K562 (cell line): Measurements from ENCODE around the gene MYO1F. TPM values are rescaled to one million over a fixed set of nuclear protein-coding genes. Genes with fewer than 3 reads are reported as not detected.
A peak's percentile ranks its signal among the peaks of the same experiment; 100 is the strongest.

ENCODE experiments used
- ARHGAP35 ChIP-seq: fragments of 450-650 bp; IDR thresholded peaks from 2 replicates; pipeline ENCODE4 v1.6.1; 2018; ENCODE audit not compliant: partially characterized antibody
- ARID3B ChIP-seq: fragments of 250-450 bp; sonication (Bioruptor Pico); IDR thresholded peaks from 2 replicates; pipeline ENCODE4 v1.4.0; 2020; ENCODE audit warnings: borderline replicate concordance
- ARNT ChIP-seq, 2 experiments: fragments of 450-650 bp; IDR thresholded peaks; 2 replicates each; pipeline ENCODE4 v1.6.1; 2016; ENCODE audit warnings: mild to moderate bottlenecking in 1 of 2
- CEBPG ChIP-seq, 3 experiments: fragments of 200-800 bp in 1 of 3; sonication (Bioruptor generic) in 1 of 3; sonication (generic) in 1 of 3; formaldehyde crosslinking in 1 of 3; IDR thresholded peaks in 2 of 3; conservative IDR thresholded peaks in 1 of 3; 2 replicates each; pipeline versions ENCODE4 v1.6.1 to v1.8.0; 2016 to 2022; ENCODE audit warnings: missing compliant biosample characterization in 2 of 3, missing genetic modification characterization in 2 of 3, mild to moderate bottlenecking in 1 of 3, missing genetic modification reagents in 1 of 3
- NFIC ChIP-seq: fragments of 450-650 bp; IDR thresholded peaks from 2 replicates; pipeline ENCODE4 v1.6.1; 2017; ENCODE audit warnings: mild to moderate bottlenecking, inconsistent platforms
- PHF8 ChIP-seq: fragments of 200-600 bp; sonication (generic); IDR thresholded peaks from 2 replicates; pipeline ENCODE4 v1.6.1; 2012; ENCODE audit warnings: mixed run types, mild to moderate bottlenecking, inconsistent platforms, low read length, moderate library complexity, borderline replicate concordance
- STAG1 ChIP-seq: sonication (generic); formaldehyde crosslinking; IDR thresholded peaks from 2 replicates; pipeline ENCODE4 v1.5.0; 2020; ENCODE audit warnings: missing genetic modification reagents, borderline replicate concordance
- STAT6 ChIP-seq: sonication (generic); formaldehyde crosslinking; IDR thresholded peaks from 2 replicates; pipeline ENCODE4 v1.8.1; 2023; ENCODE audit warnings: mild to moderate bottlenecking, missing genetic modification reagents
- TBP ChIP-seq: optimal IDR thresholded peaks from 2 replicates; pipeline ENCODE3; 2011; ENCODE audit warnings: low read depth, low read length, improper control_type of control experiment
- XRCC5 ChIP-seq: fragments of 200-400 bp; formaldehyde crosslinking; IDR thresholded peaks from 2 replicates; pipeline ENCODE4 v1.6.1; 2017; ENCODE audit warnings: low read depth, mild to moderate bottlenecking, low read length
- ZNF224 ChIP-seq: sonication (generic); formaldehyde crosslinking; IDR thresholded peaks from 2 replicates; pipeline ENCODE4 v1.8.0; 2022; ENCODE audit warnings: mild to moderate bottlenecking, missing genetic modification reagents
- ZNF263 ChIP-seq: sonication (generic); formaldehyde crosslinking; IDR thresholded peaks from 2 replicates; pipeline ENCODE4 v1.8.0; 2022; ENCODE audit warnings: mild to moderate bottlenecking, missing genetic modification reagents, borderline replicate concordance
- ZNF436 ChIP-seq: fragments of 250-450, 450-650 bp; sonication (Bioruptor Pico); formaldehyde crosslinking; IDR thresholded peaks from 2 replicates; pipeline ENCODE4 v1.7.0; 2020; ENCODE audit warnings: mild to moderate bottlenecking
- ZNF57 ChIP-seq: fragments of 450-650 bp; formaldehyde crosslinking; IDR thresholded peaks from 2 replicates; pipeline ENCODE4 v1.4.0; 2020; ENCODE audit warnings: mild to moderate bottlenecking, moderate library complexity
- polyA plus RNA-seq, 8 experiments: library from polyadenylated mRNA; depleted of rRNA in 4 of 8; stranded (reverse) in 5 of 8; unstranded in 3 of 8; fragments of >200 nt; fragmentation: Nextera tagmentation in 2 of 8; fragmentation: Illumina TruSeq in 1 of 8; extraction: Ambion mirVana in 2 of 8; extraction: Trizol in 1 of 8; gene quantifications; 2 replicates each; pipeline versions ENCODE4 v1.2.1 to v1.2.3, GENCODE V29; 2011 to 2014; ENCODE audit warnings: inconsistent platforms in 1 of 8, missing spikeins in 1 of 8
- total RNA-seq, 7 experiments: library from RNA; depleted of rRNA in 6 of 7; stranded (reverse); fragments of >200 nt in 6 of 7; fragmentation: Illumina TruSeq in 2 of 7; extraction: Trizol in 2 of 7; gene quantifications; 2 replicates each; pipeline versions ENCODE4 v1.2.1 to v1.2.3, GENCODE V29; 2011 to 2021; ENCODE audit warnings: low replicate concordance in 1 of 7
- TF ChIP-seq, protein P1 (sequence below): fragments of 450-650 bp; IDR thresholded peaks from 2 replicates; pipeline ENCODE4 v1.6.1; 2016

The MYO1F gene
- total and polyA plus RNA-seq, 9 of the 15 experiments (the other 6 are each of a cell fraction or from before 2014, with no cell fraction given), result 0.78 to 9.4 (median 4.3) TPM

GRCh38 chr19:8578642-8579265, 1.5 kb upstream of the MYO1F start (continued):
- TF ChIP-seq STAT6 (CRISPR knock-in tag) (no peak), NFIC (no peak), ARHGAP35 (no peak), TBP (no peak), ZNF57 (CRISPR knock-in tag) (no peak), ARID3B (no peak), CEBPG (CRISPR knock-in tag; IDR thresholded peaks at IDR 0.05) (peak; percentile 80), CEBPG (tag; conservative IDR thresholded peaks at IDR 0.05 in 1 of 2, IDR thresholded peaks at IDR 0.05 in 1 of 2) (no peak), STAG1 (CRISPR knock-in tag) (peak; percentile 26; the same call in 1 of the 2 replicates), PHF8 (no peak), ZNF436 (CRISPR knock-in tag) (no peak), ZNF263 (no peak), XRCC5 (peak; percentile 87; the same call in 1 of the 2 replicates), ZNF224 (CRISPR knock-in tag) (no peak), ARNT (IDR thresholded peaks at IDR 0.05) (no peak)
- TF ChIP-seq, protein P1, sequence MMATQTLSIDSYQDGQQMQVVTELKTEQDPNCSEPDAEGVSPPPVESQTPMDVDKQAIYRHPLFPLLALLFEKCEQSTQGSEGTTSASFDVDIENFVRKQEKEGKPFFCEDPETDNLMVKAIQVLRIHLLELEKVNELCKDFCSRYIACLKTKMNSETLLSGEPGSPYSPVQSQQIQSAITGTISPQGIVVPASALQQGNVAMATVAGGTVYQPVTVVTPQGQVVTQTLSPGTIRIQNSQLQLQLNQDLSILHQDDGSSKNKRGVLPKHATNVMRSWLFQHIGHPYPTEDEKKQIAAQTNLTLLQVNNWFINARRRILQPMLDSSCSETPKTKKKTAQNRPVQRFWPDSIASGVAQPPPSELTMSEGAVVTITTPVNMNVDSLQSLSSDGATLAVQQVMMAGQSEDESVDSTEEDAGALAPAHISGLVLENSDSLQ, result peak; percentile 18; the same call in 1 of the 2 replicates
